ENCODE data around the gene PRF1. TPM values are rescaled to one million over a fixed set of nuclear protein-coding genes. Genes with fewer than 3 reads are reported as not detected.

Gene PRF1
- total RNA-seq, 4 donors from 2014 or later: 2.0 to 5.3 (median 3.3) TPM

DNA sequence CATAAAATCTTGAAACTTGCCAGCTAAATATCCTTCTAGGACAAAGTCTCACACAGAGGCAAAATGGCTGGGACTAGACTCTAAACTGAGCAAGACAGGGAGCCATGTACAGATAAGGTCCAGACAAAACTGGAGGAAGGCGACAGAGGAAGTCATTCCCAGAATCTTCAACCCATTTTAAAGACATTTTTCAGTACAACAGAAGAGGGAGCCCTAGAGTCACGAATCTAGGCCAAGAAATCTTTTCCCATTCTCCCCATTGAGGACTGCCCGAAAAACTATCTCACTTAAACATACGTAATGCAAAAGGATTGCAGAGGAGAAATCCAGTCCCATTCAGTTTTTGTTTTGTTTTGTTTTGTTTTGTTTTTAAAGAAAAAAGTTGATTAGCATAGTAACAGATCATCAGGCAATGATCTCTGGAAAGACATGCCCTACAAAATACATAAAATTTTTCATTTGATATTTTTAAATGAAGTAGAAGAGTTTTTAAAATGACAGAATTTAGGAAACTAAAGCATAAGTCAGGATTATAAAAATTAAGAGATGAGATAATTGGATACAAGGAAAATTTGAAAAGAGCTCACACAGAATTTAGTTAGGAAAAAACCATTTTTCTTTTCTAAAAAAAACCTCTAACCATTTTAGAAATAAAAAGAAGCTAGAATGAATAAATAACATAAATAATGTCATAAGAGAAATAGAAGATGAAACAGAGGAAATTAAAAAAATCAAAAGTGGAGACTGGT, 16.9 kb upstream of the PRF1 start:
- TF ChIP-seq, protein P1, sequence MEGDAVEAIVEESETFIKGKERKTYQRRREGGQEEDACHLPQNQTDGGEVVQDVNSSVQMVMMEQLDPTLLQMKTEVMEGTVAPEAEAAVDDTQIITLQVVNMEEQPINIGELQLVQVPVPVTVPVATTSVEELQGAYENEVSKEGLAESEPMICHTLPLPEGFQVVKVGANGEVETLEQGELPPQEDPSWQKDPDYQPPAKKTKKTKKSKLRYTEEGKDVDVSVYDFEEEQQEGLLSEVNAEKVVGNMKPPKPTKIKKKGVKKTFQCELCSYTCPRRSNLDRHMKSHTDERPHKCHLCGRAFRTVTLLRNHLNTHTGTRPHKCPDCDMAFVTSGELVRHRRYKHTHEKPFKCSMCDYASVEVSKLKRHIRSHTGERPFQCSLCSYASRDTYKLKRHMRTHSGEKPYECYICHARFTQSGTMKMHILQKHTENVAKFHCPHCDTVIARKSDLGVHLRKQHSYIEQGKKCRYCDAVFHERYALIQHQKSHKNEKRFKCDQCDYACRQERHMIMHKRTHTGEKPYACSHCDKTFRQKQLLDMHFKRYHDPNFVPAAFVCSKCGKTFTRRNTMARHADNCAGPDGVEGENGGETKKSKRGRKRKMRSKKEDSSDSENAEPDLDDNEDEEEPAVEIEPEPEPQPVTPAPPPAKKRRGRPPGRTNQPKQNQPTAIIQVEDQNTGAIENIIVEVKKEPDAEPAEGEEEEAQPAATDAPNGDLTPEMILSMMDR (IDR thresholded peaks at IDR 0.05; ENCODE audit: low read depth): no peak

DNA sequence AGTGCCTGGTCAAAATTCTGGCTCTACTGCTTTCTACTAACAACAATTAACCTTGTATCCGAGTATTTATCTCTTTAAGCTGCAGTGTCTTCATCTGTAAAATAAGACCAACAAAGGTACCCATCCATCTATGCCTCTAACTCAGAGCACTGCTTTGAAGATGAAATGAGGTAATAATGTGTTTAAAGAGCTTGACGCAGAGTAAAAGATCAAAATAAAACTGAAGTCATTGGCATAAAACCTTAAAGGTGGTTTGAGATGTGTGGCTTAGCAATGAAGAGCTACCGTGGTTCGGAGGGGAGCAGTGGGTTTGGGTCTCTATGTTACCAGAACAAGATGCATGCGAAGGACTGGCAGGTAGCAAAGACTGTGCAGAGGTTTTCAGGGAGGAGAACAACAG, 16.1 kb upstream of the PRF1 start:
- TF ChIP-seq, protein P1 (IDR thresholded peaks at IDR 0.05; ENCODE audit: low read depth): no peak

DNA sequence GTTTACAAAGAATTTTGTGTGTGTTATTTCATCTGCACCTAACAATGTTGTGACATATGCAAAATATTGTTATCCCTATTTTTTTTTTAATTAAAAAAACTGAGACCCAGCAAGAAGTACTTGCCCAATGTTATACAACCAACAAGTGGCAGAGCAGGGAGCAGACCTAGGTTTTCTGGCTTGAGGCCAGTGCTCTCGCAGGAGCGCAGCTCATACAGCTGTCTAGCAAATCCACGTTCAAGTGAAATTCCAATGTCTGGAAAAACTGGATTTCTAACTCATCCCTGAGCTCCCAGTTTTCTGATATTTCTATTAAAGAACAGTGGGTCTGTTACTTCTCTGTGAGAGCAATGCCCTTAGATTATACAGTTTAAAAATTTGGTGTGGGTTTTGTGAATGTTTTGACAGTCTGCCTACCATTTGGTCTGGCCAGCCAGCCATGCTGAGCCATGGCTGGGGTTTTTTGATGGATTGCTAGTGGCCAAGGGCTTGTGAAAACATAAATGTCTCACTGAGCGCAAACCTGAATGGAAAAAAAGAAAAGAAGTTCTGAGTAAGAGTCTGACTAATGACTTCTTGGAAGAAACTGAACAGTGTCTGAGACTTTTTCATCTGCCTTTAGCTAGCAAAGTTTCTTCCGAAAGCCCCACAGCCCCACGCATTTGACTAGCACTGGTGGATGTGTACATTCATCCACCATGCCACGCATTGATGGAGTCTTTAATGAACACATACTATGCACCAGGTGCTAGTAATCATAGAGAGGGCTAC, 15.4 kb upstream of the PRF1 start:
- TF ChIP-seq, protein P1 (IDR thresholded peaks at IDR 0.05; ENCODE audit: low read depth): no peak

DNA sequence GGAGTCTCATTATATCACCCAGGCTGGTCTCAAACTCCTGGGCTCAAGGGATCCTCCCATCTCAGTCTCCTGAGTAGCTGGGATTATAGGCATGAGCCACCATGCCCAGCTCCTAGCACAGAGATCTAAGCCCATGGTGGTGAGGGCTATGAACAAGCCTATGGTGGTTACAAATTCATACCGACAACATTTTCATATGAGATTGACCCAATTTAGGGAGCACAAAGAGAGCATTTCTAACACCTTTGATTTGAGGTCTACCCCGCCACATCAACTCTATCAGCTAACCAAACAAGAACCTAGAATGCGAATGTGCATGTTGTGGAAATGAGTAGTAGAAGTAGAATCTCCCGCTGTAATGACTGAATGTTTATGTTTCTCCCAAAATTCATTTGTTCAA, 14.2 kb upstream of the PRF1 start:
- TF ChIP-seq, protein P1 (IDR thresholded peaks at IDR 0.05; ENCODE audit: low read depth): no peak

DNA sequence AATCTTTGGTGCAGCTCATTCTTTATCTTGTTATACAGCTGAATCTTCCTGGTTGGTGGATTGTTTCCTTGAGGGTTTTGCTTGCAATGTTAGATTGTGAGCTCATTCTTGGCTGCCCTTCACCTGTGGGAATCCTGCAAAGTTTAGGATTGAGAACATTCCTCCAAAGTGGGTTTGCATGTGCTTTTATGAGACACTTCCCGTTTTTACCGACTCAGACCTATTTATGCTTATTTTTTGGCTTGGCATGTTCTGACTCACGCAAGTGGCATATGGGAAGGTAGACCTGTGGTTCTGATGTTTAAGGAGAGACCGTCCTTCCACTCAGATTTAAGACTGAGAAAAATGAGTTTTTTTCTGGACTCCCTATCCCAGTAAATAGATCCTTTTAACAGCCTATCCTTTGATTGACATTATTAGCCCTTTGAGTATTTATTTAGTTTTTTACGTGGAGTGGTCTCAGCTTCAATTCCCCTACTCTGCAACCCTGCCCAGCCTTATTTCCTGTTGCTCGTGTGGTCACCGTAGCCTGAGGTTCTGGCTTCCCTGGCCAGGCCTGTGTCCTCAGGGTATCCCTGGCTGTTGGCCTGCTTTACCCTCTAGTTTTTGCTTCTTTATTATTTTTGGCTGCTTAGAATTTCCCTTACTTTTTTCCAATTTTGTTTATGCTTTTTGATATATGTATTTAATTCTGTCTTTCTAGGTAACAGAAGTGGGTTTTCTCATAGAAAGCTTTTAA, 13.4 kb upstream of the PRF1 start:
- TF ChIP-seq, protein P1 (IDR thresholded peaks at IDR 0.05; ENCODE audit: low read depth): no peak

DNA sequence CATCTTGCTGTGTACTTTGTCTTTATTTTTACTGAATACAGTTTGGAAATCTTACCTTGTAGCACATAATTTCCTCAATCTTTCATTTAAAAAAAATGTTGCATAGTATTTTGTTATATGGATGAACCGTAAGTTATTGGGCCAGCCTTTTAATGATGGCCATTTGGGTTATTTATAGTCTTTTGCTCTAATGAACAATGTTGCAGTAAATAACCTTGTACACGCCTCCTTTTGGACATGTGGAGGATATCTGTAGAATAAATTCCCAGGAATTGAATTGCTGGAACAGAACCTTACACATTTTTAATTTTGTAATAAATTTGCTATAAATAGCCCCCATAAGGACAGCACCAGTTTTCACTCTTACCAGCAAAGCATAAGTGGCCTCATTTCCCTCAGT, 12.7 kb upstream of the PRF1 start:
- TF ChIP-seq, protein P1 (IDR thresholded peaks at IDR 0.05; ENCODE audit: low read depth): no peak

DNA sequence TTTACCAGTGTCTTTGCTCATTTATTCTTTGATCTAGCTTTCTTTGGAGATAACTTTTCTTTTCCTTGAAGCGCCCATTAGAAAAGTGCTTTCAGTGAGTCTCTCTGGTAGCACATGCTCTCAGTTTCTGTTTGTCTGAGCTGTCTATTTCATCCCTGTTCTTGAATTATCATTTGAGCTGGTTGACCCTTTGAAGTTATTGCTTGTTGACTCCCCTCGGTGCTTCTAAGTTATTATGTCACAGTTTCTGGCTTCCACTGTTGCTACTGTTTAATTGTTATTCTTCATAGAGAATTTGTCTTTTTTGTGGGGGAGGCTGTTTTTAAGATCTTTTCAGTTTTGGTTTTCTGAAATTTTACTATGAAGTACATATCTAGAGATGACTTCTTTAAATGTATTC, 11.4 kb upstream of the PRF1 start:
- TF ChIP-seq, protein P1 (IDR thresholded peaks at IDR 0.05; ENCODE audit: low read depth): no peak

Data from subcutaneous adipose tissue (tissue), 4 donors.